Hematopoietic multipotent progenitor cell treated with erythropoietin and hydrocortisone succinate and interleukin-3 and kit ligand, for 6 days (in vitro differentiated cells): ENCODE data around the gene NFATC2.

ENCODE experiments used
- DNase-seq: peaks from one replicate; pipeline ENCODE4 v3.0.0-alpha.2; 2015

Gene NFATC2

DNA sequence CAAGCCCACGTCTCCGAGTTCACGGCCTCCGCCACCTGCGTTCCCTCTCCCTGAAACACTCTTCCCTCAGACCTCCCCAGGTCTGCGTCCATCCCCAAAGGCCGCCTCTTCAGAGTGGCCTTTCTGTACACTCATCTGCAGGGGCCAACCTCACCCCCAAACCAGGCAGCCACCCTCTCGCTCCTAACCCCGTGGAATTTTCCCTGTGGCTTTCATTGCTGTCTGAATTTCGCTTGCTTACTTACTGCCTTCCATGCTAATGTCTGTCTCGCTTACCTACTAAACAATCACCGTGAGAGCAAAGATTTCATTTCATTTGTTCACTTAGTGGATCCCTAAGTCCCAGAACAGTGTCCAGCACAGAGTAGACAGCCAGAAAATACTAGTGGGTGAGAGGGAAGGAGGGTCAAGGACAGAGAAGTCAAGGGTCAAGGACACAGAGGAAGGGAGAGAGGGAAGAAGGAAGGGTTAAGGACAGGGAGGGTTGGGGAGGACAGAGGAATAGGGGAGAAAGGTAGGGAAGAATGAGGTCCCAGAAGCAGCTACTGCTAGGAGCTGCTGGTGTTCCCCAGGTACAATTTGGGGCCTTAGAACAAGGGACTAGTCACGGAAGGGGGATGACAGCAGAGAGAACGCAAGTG, 114.7 kb downstream of the NFATC2 start:
- DNase-seq, result no peak

GRCh38 chr20:51426718-51427650, 115.5 kb downstream of the NFATC2 start:
- DNase-seq, result no peak

GRCh38 chr20:51425347-51426106, 117.0 kb downstream of the NFATC2 start:
- DNase-seq, result no peak

DNA sequence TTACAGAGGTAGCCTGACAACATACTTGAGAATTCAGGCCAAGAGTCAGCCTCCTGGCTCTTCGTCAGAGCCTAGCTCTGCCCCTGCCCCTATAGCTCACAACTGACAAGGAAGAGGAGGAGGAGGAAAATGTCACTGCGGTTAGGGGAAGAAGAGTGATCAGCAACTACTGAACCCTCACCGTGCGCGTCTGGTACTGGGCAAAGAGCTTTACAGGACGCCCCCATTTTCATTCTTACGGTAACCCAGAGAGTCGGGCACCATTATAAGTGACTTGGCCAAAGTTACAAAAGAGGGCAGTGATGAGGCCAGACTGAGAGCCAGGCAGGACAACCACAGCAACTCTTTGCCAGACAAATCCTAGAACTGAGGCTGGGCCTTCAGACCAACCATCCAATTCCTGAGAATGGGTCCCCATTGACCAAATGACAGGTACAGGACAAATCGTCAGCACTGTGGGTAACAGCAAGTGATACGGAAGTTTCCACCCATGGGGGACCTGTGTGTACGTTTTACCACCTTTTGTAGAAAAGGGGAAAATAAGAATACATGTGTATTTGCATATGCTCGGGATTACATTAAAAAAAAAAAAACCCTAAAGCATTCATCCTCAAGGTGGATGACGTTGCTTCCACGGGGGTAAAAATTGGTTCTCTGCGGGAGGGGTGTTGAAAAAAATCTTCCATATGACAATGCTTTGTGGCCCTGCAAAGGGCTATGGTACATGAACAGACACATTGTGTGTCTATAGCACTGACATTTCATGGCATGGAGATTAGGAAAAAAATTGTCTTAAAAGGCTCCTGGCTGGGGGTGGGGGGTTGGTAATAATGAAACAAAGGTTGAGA, 118.0 kb downstream of the NFATC2 start:
- no peak for DNase-seq

GRCh38 chr20:51423810-51424209, 118.7 kb downstream of the NFATC2 start:
- DNase-seq, result no peak

DNA sequence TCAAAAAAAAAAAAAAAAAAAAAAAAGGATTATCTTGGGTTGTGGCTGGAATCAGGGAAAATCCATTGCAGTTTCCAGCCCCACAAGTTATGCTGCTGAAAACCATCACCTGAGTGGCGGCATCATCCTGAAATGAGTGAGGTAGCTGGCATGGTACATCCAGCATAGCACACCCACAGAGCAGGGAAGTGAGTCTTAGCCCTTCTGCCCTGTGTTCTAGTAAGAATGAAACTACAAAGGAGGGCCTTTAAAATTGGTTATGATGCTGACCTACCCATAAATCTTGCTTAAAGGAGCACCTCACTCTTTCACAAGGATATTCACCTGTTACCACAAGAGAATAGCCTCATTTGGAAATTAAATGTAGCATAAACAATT, 119.2 kb downstream of the NFATC2 start:
- DNase-seq, result no peak

GRCh38 chr20:51422514-51423289, 119.8 kb downstream of the NFATC2 start:
- DNase-seq, result no peak

DNA sequence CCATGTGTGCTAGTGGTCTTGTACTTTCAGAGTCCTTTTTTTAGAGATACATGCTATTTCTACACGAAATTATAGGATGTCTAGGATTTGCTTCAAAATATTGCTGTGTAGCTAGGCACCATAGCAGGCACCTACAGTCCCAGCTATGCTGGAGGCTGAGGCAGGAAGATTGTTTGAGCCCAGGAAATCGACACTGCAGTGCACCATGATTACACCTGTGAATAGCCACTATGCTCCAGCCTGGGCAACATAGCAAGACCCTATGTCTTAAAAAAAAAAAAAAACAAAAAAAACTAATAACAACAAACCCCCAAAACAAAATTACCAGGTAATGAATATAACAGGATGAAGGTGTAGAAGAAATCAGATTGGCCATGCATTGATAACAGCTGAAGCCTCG, 121.7 kb downstream of the NFATC2 start:
- no peak for DNase-seq

GRCh38 chr20:51420111-51420510, 122.4 kb downstream of the NFATC2 start:
- DNase-seq, result peak; percentile 21

- no peak for DNase-seq
Observed at GRCh38 chr20:51419646-51420045, 122.9 kb downstream of the NFATC2 start.

GRCh38 chr20:51419231-51419630, 123.3 kb downstream of the NFATC2 start:
- peak; percentile 47 for DNase-seq

GRCh38 chr20:51418137-51418529, 124.4 kb downstream of the NFATC2 start:
- no peak for DNase-seq

GRCh38 chr20:51417250-51418136, 125.0 kb downstream of the NFATC2 start:
- DNase-seq, result no peak

GRCh38 chr20:51416532-51417249, 125.8 kb downstream of the NFATC2 start:
- DNase-seq, result no peak

- no peak for DNase-seq
Observed at GRCh38 chr20:51413857-51414256, 128.7 kb downstream of the NFATC2 start.

GRCh38 chr20:51412951-51413481, 129.5 kb downstream of the NFATC2 start:
- peak; percentile 35 for DNase-seq

DNA sequence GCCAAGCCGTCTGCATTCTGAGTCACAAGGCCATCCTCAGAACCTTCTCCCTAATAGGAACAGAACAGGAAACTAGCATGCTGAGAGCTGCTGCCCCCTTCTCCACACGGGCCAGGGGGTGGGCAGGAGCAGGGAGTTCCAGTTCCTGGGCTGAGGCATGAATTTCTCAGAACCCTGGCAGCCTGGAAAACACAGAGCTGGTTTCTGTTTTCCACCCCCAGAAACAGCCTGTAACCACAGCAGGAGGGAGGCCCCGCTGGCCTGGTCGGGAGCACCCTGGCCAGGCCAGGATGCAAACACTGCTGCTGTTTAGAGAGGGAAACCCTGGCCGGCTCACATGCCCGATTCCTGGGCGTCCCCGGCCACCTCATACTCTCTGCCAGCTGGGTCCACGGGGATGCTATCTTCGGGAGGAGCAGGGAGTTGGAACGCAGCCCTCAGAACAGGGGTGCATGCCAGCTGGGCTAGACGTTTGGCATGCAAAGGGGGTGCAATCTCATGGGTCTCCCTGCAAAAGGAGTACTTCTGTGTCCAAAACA, 130.1 kb downstream of the NFATC2 start:
- no peak for DNase-seq

DNA sequence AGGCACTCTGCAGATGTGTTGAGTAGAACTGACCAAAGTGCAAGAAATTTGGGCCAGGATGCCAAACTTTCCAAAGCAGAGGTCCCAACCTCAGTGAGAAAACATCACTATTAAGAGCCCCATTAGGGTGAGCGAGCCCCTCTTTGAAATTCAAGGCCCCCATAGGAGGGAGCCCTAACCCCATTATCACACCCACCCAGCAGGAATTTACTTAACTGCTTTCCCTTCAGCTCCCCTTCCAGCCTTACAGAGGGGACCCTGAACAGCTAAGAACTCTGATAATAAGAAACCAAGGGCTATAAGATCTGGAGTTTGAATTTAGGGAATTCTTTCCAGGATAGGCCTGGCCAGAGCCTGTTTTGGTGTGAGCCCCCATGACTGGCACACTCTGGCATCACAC, 130.6 kb downstream of the NFATC2 start:
- DNase-seq, result no peak

- DNase-seq, result no peak
Observed at GRCh38 chr20:51410586-51411325, 131.8 kb downstream of the NFATC2 start.
